BE2C (cell line): ENCODE data around the gene ARHGAP22.
A peak's percentile ranks its signal among the peaks of the same experiment; 100 is the strongest.

Experiments
- DNase-seq: peaks from one replicate; pipeline ENCODE4 v3.0.0-alpha.2; 2020
- H3K27me3 ChIP-seq: fragments of 250-450 bp; sonication (Bioruptor Pico); 2 replicates; pipeline ENCODE4 v1.5.1; 2020; ENCODE audit warnings: mild to moderate bottlenecking
- H3K36me3 ChIP-seq: fragments of 250-450 bp; sonication (Bioruptor Pico); 2 replicates; pipeline ENCODE4 v1.5.1; 2020; ENCODE audit warnings: mild to moderate bottlenecking
- H3K4me1 ChIP-seq: fragments of 250-450 bp; sonication (Bioruptor Pico); 2 replicates; pipeline ENCODE4 v1.5.1; 2020
- H3K4me3 ChIP-seq: 2 replicates; pipeline ENCODE4 v1.5.1; 2011; ENCODE audit warnings: low read depth, low read length
- H3K9me3 ChIP-seq: fragments of 250-450 bp; sonication (Bioruptor Pico); 2 replicates; pipeline ENCODE4 v1.5.1; 2020
- CTCF ChIP-seq: IDR thresholded peaks from 2 replicates; pipeline ENCODE4 v1.5.1; 2012; ENCODE audit warnings: mild to moderate bottlenecking, low read depth, low read length

The ARHGAP22 gene

GRCh38 chr10:48464121-48464870, 140.6 kb downstream of the ARHGAP22 start:
- peak; percentile 8 for DNase-seq
- H3K36me3 ChIP-seq: no peaks in the 10 kb centered on the region
- TF ChIP-seq CTCF: no peak
- H3K4me1 ChIP-seq: peaks cover 3% of the 10 kb centered on the region
- no peak overlapping the region for H3K4me3 ChIP-seq
- no peaks in the 10 kb centered on the region for H3K9me3 ChIP-seq
- peaks cover 8% of the 10 kb centered on the region for H3K27me3 ChIP-seq

GRCh38 chr10:48463318-48464003, 141.4 kb downstream of the ARHGAP22 start:
- Histone ChIP-seq H3K36me3 (no peaks in the 10 kb centered on the region), H3K4me3 (no peak overlapping the region), H3K27me3 (peaks cover 8% of the 10 kb centered on the region), H3K9me3 (no peaks in the 10 kb centered on the region), H3K4me1 (no peaks in the 10 kb centered on the region)
- TF ChIP-seq CTCF: no peak
- peak; percentile 10 for DNase-seq

GRCh38 chr10:48462482-48463020, 142.3 kb downstream of the ARHGAP22 start:
- Histone ChIP-seq H3K36me3 (no peaks in the 10 kb centered on the region), H3K9me3 (no peaks in the 10 kb centered on the region), H3K4me1 (no peaks in the 10 kb centered on the region), H3K27me3 (peaks cover 8% of the 10 kb centered on the region), H3K4me3 (no peak overlapping the region)
- no peak for DNase-seq
- TF ChIP-seq CTCF: no peak

GRCh38 chr10:48461623-48462481, 143.0 kb downstream of the ARHGAP22 start:
- H3K4me1 ChIP-seq: no peaks in the 10 kb centered on the region

GRCh38 chr10:48460182-48460581, 144.7 kb downstream of the ARHGAP22 start:
- TF ChIP-seq CTCF: no peak
- H3K27me3 ChIP-seq: no peaks in the 10 kb centered on the region
- H3K9me3 ChIP-seq: no peaks in the 10 kb centered on the region
- no peak for DNase-seq
- no peak overlapping the region for H3K4me3 ChIP-seq
- no peaks in the 10 kb centered on the region for H3K36me3 ChIP-seq
- H3K4me1 ChIP-seq: peaks cover 3% of the 10 kb centered on the region

More at GRCh38 chr10:48461623-48462481, 143.0 kb downstream of the ARHGAP22 start:
- no peak for DNase-seq
- Histone ChIP-seq H3K9me3 (no peaks in the 10 kb centered on the region), H3K4me3 (no peak overlapping the region), H3K36me3 (no peaks in the 10 kb centered on the region), H3K27me3 (peaks cover 8% of the 10 kb centered on the region)
- TF ChIP-seq CTCF: no peak
